HG03196 (cell line): ENCODE measurements around the gene ANKS3.

Experiments used
- ATAC-seq: cut with Tn5 transposase; IDR thresholded peaks from one replicate; pipeline ENCODE4 v1.9.1; 2021; ENCODE audit not compliant: unreplicated experiment

Gene ANKS3

GRCh38 chr16:4734063-4734729, at the start of gene ANKS3, which contains the start of gene DNAAF8:
ANKS3 (minus strand) TSS chr16:4734271; CDS start chr16:4730149, 4,122 bp downstream.
DNAAF8 (plus strand) TSS chr16:4734537; CDS start chr16:4736515, 1,978 bp downstream.
- ATAC-seq = peak; percentile 72

GRCh38 chr16:4783251-4783950, 49.3 kb upstream of the ANKS3 start:
- ATAC-seq = no peak

GRCh38 chr16:4780235-4780634, 46.2 kb upstream of the ANKS3 start:
- ATAC-seq = no peak

GRCh38 chr16:4778050-4778392, 44.0 kb upstream of the ANKS3 start:
- ATAC-seq = no peak

DNA sequence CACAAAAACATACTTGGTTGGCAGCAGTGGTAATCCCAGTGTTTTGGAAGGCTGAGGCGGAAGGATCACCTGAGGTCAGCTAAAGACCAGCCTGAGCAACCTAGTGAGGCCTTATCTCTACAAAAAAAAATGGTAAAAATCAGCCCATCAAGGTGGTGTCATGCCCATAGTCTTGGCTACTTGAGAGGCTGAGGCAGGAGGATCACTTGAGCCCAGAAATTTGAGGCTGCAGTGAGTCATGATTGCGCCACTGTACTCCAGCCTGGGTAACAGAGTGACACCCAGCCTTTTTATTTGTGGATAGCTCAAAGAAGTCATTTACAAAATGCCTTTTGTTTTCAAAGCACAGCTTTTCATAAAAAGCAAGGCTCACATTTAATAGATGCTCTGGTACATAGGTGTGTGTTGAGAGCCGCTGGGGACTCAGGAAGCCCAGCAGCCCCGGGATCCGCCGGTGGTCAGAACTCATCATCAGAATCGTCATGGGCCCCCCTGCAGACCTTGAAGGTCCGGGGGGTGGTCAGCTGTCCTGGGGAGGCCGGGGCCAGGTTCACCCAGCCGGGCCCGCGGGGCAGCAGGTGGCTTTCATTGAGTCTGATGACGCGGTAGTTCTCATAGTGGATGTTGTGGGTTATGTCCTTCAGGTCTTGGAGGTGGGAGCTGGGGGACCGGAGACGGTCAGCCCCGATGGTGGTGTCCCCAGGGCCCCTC, 43.4 kb upstream of the ANKS3 start:
- ATAC-seq = no peak

- ATAC-seq = no peak
These were observed 42.2 kb upstream of the ANKS3 start for GRCh38 chr16:4776141-4776705.

- ATAC-seq = no peak
These were observed 40.9 kb upstream of the ANKS3 start for GRCh38 chr16:4775005-4775404.

- ATAC-seq = no peak
These were observed 38.3 kb upstream of the ANKS3 start for GRCh38 chr16:4772351-4772750.

GRCh38 chr16:4771646-4772045, 37.6 kb upstream of the ANKS3 start:
- ATAC-seq = no peak

DNA sequence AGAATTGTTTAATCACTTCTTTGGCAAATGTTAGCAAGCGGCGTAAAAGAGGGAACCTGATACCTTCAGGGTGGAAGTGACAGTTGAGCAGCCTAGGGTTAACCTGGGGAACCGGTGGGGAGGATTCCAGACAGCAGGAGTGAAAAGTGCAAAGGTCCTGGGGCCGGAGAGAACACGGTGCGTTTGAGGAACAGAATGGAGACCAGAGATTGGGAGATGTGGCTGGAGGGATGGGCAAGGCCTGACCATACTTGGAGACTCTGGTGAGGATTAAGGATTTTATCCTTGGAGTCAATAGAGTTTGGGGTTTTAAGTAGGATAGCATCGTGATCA, 35.2 kb upstream of the ANKS3 start:
- ATAC-seq = no peak

- ATAC-seq = peak; percentile 57
These were observed 34.7 kb upstream of the ANKS3 start for GRCh38 chr16:4768549-4769305.

DNA sequence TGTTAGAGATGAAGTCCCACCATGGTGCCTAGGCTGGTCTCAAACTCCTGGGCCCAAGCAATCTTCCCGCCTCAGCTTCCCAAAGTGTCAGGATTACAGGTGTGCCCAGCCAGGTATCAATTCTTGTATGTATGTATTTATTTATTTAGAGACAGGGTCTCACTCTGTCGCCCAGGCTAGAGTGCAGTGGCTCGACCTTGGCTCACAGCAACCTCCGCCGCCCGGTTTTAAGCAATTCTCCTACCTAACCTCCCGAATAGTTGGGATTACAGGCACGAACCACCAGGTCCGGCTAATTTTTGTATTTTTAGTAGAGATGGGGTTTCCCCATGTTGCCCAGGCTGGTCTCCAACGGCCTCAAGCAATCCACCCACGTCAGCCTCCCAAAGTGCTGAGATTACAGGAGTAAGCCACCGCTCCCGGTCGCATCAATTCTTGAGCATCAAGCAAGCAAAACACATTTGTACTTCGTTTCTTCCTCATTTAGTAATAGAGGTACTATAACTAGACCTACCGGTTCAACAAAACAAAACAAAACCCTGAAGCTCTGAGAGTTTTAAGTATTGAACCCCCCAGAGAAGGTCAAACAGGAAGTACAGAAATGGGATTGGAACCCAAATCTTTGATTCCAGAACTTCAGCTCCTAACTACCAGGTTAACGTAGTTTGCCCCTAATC, 33.9 kb upstream of the ANKS3 start:
- ATAC-seq = no peak

DNA sequence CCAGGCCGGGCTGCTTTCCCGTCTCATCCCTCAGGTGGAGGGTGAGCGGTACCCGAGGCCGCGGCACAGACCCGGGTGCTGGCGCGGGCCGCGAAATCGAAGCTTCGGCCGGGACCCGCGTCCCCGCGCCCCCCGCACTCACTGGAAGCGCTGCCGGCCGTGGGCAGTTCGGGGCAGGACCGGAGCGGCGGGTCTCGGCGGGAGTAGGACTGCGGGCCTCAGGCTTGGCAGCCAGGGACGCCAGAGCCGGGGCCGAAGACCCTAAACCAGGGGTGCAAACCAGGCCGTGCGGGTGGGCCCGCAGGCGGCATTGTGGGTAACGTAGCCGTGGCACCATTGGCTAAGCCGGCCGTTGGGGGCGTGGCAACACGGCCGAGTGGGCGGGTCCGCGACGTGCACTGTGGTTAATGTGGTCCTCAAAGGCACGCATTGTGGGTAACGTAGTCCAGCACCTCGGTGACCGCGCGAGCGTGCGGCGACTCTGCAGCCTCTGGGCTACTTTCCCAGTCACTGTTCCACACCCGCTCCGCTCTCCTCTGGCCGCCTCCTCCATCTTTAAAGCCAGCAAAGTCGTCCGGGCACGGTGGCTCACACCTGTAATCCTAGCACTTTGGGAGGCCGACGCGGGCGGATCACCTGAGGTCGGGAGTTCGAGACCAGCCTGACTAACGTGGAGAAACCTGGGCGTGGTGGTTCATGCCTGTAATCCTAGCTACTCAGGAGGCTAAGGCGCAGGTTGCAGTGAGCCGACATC, 33.0 kb upstream of the ANKS3 start, which contains the start of gene ZNF500:
Gene ZNF500, minus strand, starts transcription at position 288 of the 754 bp plus-strand sequence. CDS start 1,184 bp downstream, outside the sequence.
- ATAC-seq = peak; percentile 88

- ATAC-seq = no peak
These were observed 31.7 kb upstream of the ANKS3 start for GRCh38 chr16:4765511-4766474.

- ATAC-seq = no peak
These were observed 29.7 kb upstream of the ANKS3 start for GRCh38 chr16:4763791-4764190.

- no peak for ATAC-seq
These were observed 28.1 kb upstream of the ANKS3 start for GRCh38 chr16:4762205-4762604.

DNA sequence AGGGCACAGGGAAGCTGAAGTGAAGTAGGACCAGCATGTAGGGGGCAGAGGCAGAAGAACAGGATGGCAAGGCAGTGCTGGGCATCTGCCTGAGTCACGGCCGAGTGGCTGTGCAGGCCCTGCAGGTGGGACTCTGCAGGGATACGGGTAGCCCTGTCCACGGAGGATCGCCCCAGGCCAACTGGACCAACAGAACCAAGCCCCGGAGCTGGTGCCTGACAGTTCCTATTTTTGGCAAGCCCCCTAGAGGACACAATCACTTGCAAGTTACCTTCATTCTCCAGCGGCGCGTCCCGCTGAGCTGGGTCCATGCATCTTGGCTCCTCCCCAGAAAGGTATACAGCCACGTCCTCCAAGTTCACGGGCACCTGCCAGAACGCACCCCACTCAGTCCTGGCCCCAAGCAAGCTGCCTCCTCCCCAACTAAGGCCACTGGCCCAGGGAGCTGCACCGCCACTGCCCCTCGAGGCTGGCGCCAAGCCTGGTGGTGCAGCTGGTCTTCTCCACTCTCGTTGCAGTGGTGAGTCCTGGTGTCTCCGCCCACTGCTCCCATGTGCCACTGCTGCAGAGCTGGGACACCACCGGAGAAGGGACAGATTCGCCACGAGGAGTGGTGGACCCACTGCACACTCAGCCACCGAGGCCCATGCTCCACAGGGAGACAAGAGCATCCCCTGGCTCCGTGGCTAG, 26.3 kb upstream of the ANKS3 start:
- ATAC-seq = no peak

- ATAC-seq = no peak
These were observed 21.6 kb upstream of the ANKS3 start for GRCh38 chr16:4755687-4756086.
